WTC11 (cell line): ENCODE results near the gene GLYAT. TPM values are rescaled to one million over a fixed set of nuclear protein-coding genes. Genes with fewer than 3 reads are reported as not detected.
"Not testable (repeated sequence)": the region's sequence is repeated elsewhere in the genome, so short reads cannot be mapped to it uniquely, and the experiment has no call there.

Source experiments
- ATAC-seq: fragments of 200-7000 bp; cut with Tn5 transposase; 2 replicates; pipeline ENCODE4 v1.10.0; 2021; ENCODE audit warnings: mild to moderate bottlenecking, moderate library complexity
- CTCF ChIA-PET: fragments of 300-600 bp; sonication (Branson Sonifier 250); formaldehyde crosslinking; loops from one replicate; lab custom pipeline; 2021; ENCODE audit warnings: antibody characterized with exemption; lab: Charles Lee
- POLR2A ChIA-PET: fragments of 350-600 bp; sonication (Branson Sonifier 250); formaldehyde crosslinking; loops from one replicate; lab custom pipeline; 2021; ENCODE audit warnings: antibody characterized with exemption; lab: Charles Lee
- DNase-seq: peaks from one replicate; pipeline ENCODE4 v3.0.0; 2021; ENCODE audit warnings: low spot score
- H3K27ac Mint-ChIP-seq: 2 replicates; pipeline ENCODE4 v1.8.0; 2021; ENCODE audit warnings: mixed read lengths
- H3K27me3 Mint-ChIP-seq: 2 replicates; pipeline ENCODE4 v1.8.0; 2021; ENCODE audit warnings: low read depth, mild to moderate bottlenecking, moderate library complexity, mixed read lengths
- H3K36me3 Mint-ChIP-seq: 2 replicates; pipeline ENCODE4 v1.8.0; 2021; ENCODE audit warnings: mixed read lengths
- H3K4me1 Mint-ChIP-seq: 2 replicates; pipeline ENCODE4 v1.8.0; 2022; ENCODE audit warnings: mixed read lengths
- H3K4me3 Mint-ChIP-seq: 2 replicates; pipeline ENCODE4 v1.8.0; 2021; ENCODE audit warnings: mild to moderate bottlenecking, moderate library complexity, mixed read lengths
- H3K9me3 Mint-ChIP-seq: 2 replicates; pipeline ENCODE4 v1.8.0; 2021; ENCODE audit warnings: mixed read lengths
- ATF6 ChIP-seq: sonication (generic); formaldehyde crosslinking; IDR thresholded peaks from 2 replicates; pipeline ENCODE4 v1.8.1; 2023; ENCODE audit warnings: mild to moderate bottlenecking, missing genetic modification reagents
- ESRRA ChIP-seq: sonication (generic); formaldehyde crosslinking; IDR thresholded peaks from 2 replicates; pipeline ENCODE4 v1.8.1; 2022; ENCODE audit warnings: mild to moderate bottlenecking, missing genetic modification reagents, borderline replicate concordance
- FOXK1 ChIP-seq: sonication (generic); formaldehyde crosslinking; IDR thresholded peaks from 2 replicates; pipeline ENCODE4 v1.8.0; 2022; ENCODE audit warnings: mild to moderate bottlenecking, moderate library complexity, missing genetic modification reagents
- GTF2I ChIP-seq: fragments of 250-450 bp; sonication (Bioruptor Pico); conservative IDR thresholded peaks from 2 replicates; pipeline ENCODE4 v1.4.0; 2021; ENCODE audit warnings: mild to moderate bottlenecking
- HMGA2 ChIP-seq: fragments of 250-450 bp; sonication (Bioruptor Pico); IDR thresholded peaks from 2 replicates; pipeline ENCODE4 v1.4.0; 2021; ENCODE audit warnings: mild to moderate bottlenecking, moderate library complexity
- KAT7 ChIP-seq: sonication (generic); formaldehyde crosslinking; IDR thresholded peaks from 2 replicates; pipeline ENCODE4 v1.8.1; 2023; ENCODE audit warnings: missing genetic modification reagents, mild to moderate bottlenecking, borderline replicate concordance
- NR1H2 ChIP-seq: sonication (generic); formaldehyde crosslinking; IDR thresholded peaks from 2 replicates; pipeline ENCODE4 v1.9.0; 2021; ENCODE audit warnings: mild to moderate bottlenecking, moderate library complexity, missing genetic modification reagents
- OVOL2 ChIP-seq: fragments of 250-450 bp; sonication (Bioruptor Pico); IDR thresholded peaks from 2 replicates; pipeline ENCODE4 v1.9.0; 2021; ENCODE audit warnings: mild to moderate bottlenecking, borderline replicate concordance
- PRDM15 ChIP-seq: sonication (generic); formaldehyde crosslinking; IDR thresholded peaks from 2 replicates; pipeline ENCODE4 v1.8.0; 2022; ENCODE audit warnings: missing genetic modification reagents
- RELA ChIP-seq: sonication (generic); formaldehyde crosslinking; IDR thresholded peaks from 2 replicates; pipeline ENCODE4 v1.8.1; 2022; ENCODE audit warnings: missing genetic modification reagents, mild to moderate bottlenecking, borderline replicate concordance
- RORB ChIP-seq: fragments of 250-450 bp; sonication (Bioruptor Pico); IDR thresholded peaks from 2 replicates; pipeline ENCODE4 v1.9.0; 2021; ENCODE audit warnings: mild to moderate bottlenecking
- TCF7 ChIP-seq: sonication (generic); formaldehyde crosslinking; IDR thresholded peaks from 2 replicates; pipeline ENCODE4 v1.8.0; 2022; ENCODE audit warnings: mild to moderate bottlenecking, low read depth, missing genetic modification reagents, moderate library complexity
- TP53 ChIP-seq: sonication (generic); formaldehyde crosslinking; IDR thresholded peaks from 2 replicates; pipeline ENCODE4 v1.8.1; 2023; ENCODE audit warnings: mild to moderate bottlenecking, missing genetic modification reagents
- USF1 ChIP-seq: sonication (generic); formaldehyde crosslinking; IDR thresholded peaks from 2 replicates; pipeline ENCODE4 v1.8.0; 2022; ENCODE audit warnings: mild to moderate bottlenecking, missing genetic modification reagents
- ZBTB21 ChIP-seq: sonication (generic); formaldehyde crosslinking; IDR thresholded peaks from 2 replicates; pipeline ENCODE4 v1.8.1; 2023; ENCODE audit warnings: mild to moderate bottlenecking, missing genetic modification reagents, borderline replicate concordance
- ZNF138 ChIP-seq: sonication (generic); formaldehyde crosslinking; conservative IDR thresholded peaks from 2 replicates; pipeline ENCODE4 v1.8.1; 2022; ENCODE audit warnings: mild to moderate bottlenecking, moderate library complexity, missing genetic modification reagents
- ZNF219 ChIP-seq: sonication (generic); formaldehyde crosslinking; IDR thresholded peaks from 2 replicates; pipeline ENCODE4 v1.8.0; 2023; ENCODE audit warnings: missing genetic modification reagents, mild to moderate bottlenecking, borderline replicate concordance
- ZNF232 ChIP-seq: sonication (generic); formaldehyde crosslinking; IDR thresholded peaks from 2 replicates; pipeline ENCODE4 v1.8.0; 2022; ENCODE audit warnings: mild to moderate bottlenecking, missing genetic modification reagents
- ZNF317 ChIP-seq: sonication (generic); formaldehyde crosslinking; IDR thresholded peaks from 2 replicates; pipeline ENCODE4 v1.8.1; 2023; ENCODE audit warnings: low read depth, mild to moderate bottlenecking, moderate library complexity, missing genetic modification reagents, borderline replicate concordance
- ZNF671 ChIP-seq: fragments of 250-450 bp; sonication (Bioruptor Pico); IDR thresholded peaks from 2 replicates; pipeline ENCODE4 v1.8.0; 2021; ENCODE audit warnings: mild to moderate bottlenecking
- ZSCAN18 ChIP-seq: fragments of 250-450 bp; sonication (Bioruptor Pico); IDR thresholded peaks from 2 replicates; pipeline ENCODE4 v2.1.2; 2022; ENCODE audit warnings: mild to moderate bottlenecking, moderate library complexity
- total RNA-seq: library from RNA; stranded (reverse); gene quantifications from 3 replicates; pipeline ENCODE4 v1.2.3, GENCODE V29; 2021
- TF ChIP-seq, protein P1 (sequence below): sonication (generic); formaldehyde crosslinking; IDR thresholded peaks from 2 replicates; pipeline ENCODE4 v1.8.1; 2022; ENCODE audit warnings: low read depth, mild to moderate bottlenecking, moderate library complexity, missing genetic modification reagents, borderline replicate concordance
- TF ChIP-seq, protein P2 (sequence below): fragments of 250-450 bp; sonication (Bioruptor Pico); IDR thresholded peaks from 2 replicates; pipeline ENCODE4 v1.9.0; 2021; ENCODE audit warnings: mild to moderate bottlenecking
- TF ChIP-seq, protein P3 (sequence below): sonication (generic); formaldehyde crosslinking; IDR thresholded peaks from 2 replicates; pipeline ENCODE4 v1.8.1; 2023; ENCODE audit warnings: mild to moderate bottlenecking, missing genetic modification reagents, moderate library complexity

The GLYAT gene
- total RNA-seq, 1 experiment from 2014 or later, result not detected

- ChIA-PET CTCF (no interaction called here), POLR2A (no interaction called here)
- no peak for DNase-seq
- H3K36me3 Mint-ChIP-seq, result peaks cover 30% of the 10 kb centered on the region
- peaks cover 90% of the 10 kb centered on the region for H3K9me3 Mint-ChIP-seq
- no peaks in the 10 kb centered on the region for H3K4me1 Mint-ChIP-seq
- H3K27ac Mint-ChIP-seq, result no peak overlapping the region
- ATAC-seq, result no peak
- TF ChIP-seq KAT7 (no peak), ZNF138 (CRISPR knock-in tag) (no peak), ZSCAN18 (CRISPR knock-in tag) (no peak), ESRRA (CRISPR knock-in tag) (no peak), ZNF671 (CRISPR knock-in tag) (no peak), RELA (CRISPR knock-in tag) (no peak), TCF7 (CRISPR knock-in tag) (no peak), HMGA2 (CRISPR knock-in tag) (no peak), PRDM15 (CRISPR knock-in tag) (no peak), TP53 (CRISPR knock-in tag) (no peak), ZBTB21 (no peak), USF1 (no peak)
- TF ChIP-seq, protein P1, sequence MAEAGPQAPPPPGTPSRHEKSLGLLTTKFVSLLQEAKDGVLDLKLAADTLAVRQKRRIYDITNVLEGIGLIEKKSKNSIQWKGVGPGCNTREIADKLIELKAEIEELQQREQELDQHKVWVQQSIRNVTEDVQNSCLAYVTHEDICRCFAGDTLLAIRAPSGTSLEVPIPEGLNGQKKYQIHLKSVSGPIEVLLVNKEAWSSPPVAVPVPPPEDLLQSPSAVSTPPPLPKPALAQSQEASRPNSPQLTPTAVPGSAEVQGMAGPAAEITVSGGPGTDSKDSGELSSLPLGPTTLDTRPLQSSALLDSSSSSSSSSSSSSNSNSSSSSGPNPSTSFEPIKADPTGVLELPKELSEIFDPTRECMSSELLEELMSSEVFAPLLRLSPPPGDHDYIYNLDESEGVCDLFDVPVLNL (CRISPR knock-in tag), result no peak
- H3K27me3 Mint-ChIP-seq, result peaks cover 9% of the 10 kb centered on the region
- no peak overlapping the region for H3K4me3 Mint-ChIP-seq
Measured at GRCh38 chr11:58707767-58708166, 24.0 kb downstream of the GLYAT start.

- ATAC-seq, CTCF ChIA-PET, H3K27ac Mint-ChIP-seq, DNase-seq, H3K4me1 Mint-ChIP-seq, POLR2A ChIA-PET, H3K36me3 Mint-ChIP-seq, H3K4me3 Mint-ChIP-seq: not testable (repeated sequence)
- peaks cover 48% of the 10 kb centered on the region for H3K9me3 Mint-ChIP-seq
- peaks cover 16% of the 10 kb centered on the region for H3K27me3 Mint-ChIP-seq
Measured at GRCh38 chr11:58696825-58697224, 34.9 kb downstream of the GLYAT start.

GRCh38 chr11:58693026-58693425 lies 38.7 kb downstream of the GLYAT start:
- no peaks in the 10 kb centered on the region for H3K4me1 Mint-ChIP-seq
- peaks cover 9% of the 10 kb centered on the region for H3K27me3 Mint-ChIP-seq
- ATAC-seq (no peak), DNase-seq (no peak)
- no peaks in the 10 kb centered on the region for H3K36me3 Mint-ChIP-seq
- H3K4me3 Mint-ChIP-seq, result no peak overlapping the region
- H3K9me3 Mint-ChIP-seq, result peaks cover 31% of the 10 kb centered on the region
- TF ChIP-seq, protein P2, sequence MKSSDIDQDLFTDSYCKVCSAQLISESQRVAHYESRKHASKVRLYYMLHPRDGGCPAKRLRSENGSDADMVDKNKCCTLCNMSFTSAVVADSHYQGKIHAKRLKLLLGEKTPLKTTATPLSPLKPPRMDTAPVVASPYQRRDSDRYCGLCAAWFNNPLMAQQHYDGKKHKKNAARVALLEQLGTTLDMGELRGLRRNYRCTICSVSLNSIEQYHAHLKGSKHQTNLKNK, result no peak
- no peak for TF ChIP-seq OVOL2 (CRISPR knock-in tag)
- TF ChIP-seq ATF6 (CRISPR knock-in tag), result no peak
- TF ChIP-seq RORB (CRISPR knock-in tag), result no peak
- no peak for TF ChIP-seq ZNF232 (CRISPR knock-in tag)
- no peak for TF ChIP-seq ZNF317
- no peak for TF ChIP-seq GTF2I
- TF ChIP-seq ZNF219, result no peak
- TF ChIP-seq, protein P3, sequence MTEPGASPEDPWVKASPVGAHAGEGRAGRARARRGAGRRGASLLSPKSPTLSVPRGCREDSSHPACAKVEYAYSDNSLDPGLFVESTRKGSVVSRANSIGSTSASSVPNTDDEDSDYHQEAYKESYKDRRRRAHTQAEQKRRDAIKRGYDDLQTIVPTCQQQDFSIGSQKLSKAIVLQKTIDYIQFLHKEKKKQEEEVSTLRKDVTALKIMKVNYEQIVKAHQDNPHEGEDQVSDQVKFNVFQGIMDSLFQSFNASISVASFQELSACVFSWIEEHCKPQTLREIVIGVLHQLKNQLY (CRISPR knock-in tag), result no peak
- TF ChIP-seq NR1H2 (CRISPR knock-in tag), result no peak
- TF ChIP-seq FOXK1 (CRISPR knock-in tag), result no peak
- ChIA-PET POLR2A (no interaction called here), CTCF (no interaction called here)
- no peak overlapping the region for H3K27ac Mint-ChIP-seq
